ENCODE data around the gene MYO1H. TPM values are rescaled to one million over a fixed set of nuclear protein-coding genes. Genes with fewer than 3 reads are reported as not detected.

The MYO1H gene
- total and polyA plus RNA-seq, 2 of the 13 experiments (the other 11 are each of a cell fraction or from before 2014, with no cell fraction given) = not detected

DNA sequence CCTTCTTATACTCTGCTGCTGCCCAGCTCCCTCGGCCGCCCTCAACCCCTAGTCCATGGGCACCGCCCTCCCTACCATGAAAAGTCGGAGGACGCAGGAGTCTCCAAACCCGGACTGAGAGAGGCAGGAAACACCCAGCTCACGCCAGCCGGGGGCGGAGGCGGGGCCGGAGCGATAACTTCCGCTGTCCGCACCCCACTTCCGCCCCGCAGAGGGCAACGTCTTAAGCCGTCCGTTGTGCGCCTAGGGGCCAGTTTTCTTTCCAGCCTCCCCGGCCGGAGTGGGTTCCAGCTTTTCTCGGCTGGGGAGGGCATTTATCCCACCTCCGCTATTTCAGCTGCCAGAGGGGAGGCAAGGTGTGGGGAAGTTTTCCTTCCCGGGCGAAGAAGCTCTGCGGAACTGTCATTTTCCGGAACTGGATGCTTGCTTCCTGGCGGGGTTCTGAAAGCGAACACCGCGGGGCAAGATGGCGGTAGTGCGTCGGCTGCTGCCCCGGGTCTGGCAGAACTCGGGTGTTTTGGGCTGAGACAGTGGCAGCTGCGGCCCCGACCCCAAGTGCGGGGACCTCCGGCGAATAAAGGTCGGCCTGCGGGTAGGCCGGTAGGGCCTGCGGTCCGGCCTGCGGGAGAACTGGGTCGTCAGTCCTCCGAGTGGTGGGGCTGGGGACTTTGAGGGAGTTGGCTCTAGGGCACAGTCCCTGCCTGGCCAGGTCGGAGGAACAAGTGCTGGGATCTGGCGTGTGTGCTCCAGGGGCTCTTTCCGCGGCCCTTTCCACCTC lies 129.7 kb downstream of the MYO1H start, which contains the start of the genes KCTD10 and UBE3B (continued):
- TF ChIP-seq, protein P1, sequence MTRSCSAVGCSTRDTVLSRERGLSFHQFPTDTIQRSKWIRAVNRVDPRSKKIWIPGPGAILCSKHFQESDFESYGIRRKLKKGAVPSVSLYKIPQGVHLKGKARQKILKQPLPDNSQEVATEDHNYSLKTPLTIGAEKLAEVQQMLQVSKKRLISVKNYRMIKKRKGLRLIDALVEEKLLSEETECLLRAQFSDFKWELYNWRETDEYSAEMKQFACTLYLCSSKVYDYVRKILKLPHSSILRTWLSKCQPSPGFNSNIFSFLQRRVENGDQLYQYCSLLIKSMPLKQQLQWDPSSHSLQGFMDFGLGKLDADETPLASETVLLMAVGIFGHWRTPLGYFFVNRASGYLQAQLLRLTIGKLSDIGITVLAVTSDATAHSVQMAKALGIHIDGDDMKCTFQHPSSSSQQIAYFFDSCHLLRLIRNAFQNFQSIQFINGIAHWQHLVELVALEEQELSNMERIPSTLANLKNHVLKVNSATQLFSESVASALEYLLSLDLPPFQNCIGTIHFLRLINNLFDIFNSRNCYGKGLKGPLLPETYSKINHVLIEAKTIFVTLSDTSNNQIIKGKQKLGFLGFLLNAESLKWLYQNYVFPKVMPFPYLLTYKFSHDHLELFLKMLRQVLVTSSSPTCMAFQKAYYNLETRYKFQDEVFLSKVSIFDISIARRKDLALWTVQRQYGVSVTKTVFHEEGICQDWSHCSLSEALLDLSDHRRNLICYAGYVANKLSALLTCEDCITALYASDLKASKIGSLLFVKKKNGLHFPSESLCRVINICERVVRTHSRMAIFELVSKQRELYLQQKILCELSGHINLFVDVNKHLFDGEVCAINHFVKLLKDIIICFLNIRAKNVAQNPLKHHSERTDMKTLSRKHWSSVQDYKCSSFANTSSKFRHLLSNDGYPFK (CRISPR knock-in tag; IDR thresholded peaks at IDR 0.05; ENCODE audit: borderline replicate concordance) = peak; percentile 79; the same call in 1 of the 2 replicates
- TF ChIP-seq TEAD3 (CRISPR knock-in tag; optimal IDR thresholded peaks at IDR 0.05; ENCODE audit: borderline replicate concordance) = no peak
- TF ChIP-seq TCF7 (IDR thresholded peaks at IDR 0.05; ENCODE audit: low read depth) = no peak; the same call in 1 of the 2 replicates
- TF ChIP-seq ZMYM3 (CRISPR knock-in tag; IDR thresholded peaks at IDR 0.05) = no peak
- TF ChIP-seq ZNF331 (CRISPR knock-in tag; IDR thresholded peaks at IDR 0.05) = 0 out of 2 replicates have a peak, but pooled peaks have one; percentile 7
- TF ChIP-seq CBX5 (CRISPR knock-in tag; IDR thresholded peaks at IDR 0.05; ENCODE audit: borderline replicate concordance) = no peak; the same call in 1 of the 2 replicates
- TF ChIP-seq, protein P2, sequence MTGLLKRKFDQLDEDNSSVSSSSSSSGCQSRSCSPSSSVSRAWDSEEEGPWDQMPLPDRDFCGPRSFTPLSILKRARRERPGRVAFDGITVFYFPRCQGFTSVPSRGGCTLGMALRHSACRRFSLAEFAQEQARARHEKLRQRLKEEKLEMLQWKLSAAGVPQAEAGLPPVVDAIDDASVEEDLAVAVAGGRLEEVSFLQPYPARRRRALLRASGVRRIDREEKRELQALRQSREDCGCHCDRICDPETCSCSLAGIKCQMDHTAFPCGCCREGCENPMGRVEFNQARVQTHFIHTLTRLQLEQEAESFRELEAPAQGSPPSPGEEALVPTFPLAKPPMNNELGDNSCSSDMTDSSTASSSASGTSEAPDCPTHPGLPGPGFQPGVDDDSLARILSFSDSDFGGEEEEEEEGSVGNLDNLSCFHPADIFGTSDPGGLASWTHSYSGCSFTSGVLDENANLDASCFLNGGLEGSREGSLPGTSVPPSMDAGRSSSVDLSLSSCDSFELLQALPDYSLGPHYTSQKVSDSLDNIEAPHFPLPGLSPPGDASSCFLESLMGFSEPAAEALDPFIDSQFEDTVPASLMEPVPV (CRISPR knock-in tag; IDR thresholded peaks at IDR 0.05) = no peak
- no peak; the same call in 1 of the 2 replicates for TF ChIP-seq ZNF432 (CRISPR knock-in tag; IDR thresholded peaks at IDR 0.05; ENCODE audit: borderline replicate concordance)
- TF ChIP-seq, protein P3, sequence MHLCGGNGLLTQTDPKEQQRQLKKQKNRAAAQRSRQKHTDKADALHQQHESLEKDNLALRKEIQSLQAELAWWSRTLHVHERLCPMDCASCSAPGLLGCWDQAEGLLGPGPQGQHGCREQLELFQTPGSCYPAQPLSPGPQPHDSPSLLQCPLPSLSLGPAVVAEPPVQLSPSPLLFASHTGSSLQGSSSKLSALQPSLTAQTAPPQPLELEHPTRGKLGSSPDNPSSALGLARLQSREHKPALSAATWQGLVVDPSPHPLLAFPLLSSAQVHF (CRISPR knock-in tag; IDR thresholded peaks at IDR 0.05) = peak; percentile 57; the same call in 1 of the 2 replicates
- peak; percentile 72; the same call in 1 of the 2 replicates for TF ChIP-seq ZNF335 (CRISPR knock-in tag; IDR thresholded peaks at IDR 0.05)
- peak; percentile 64; the same call in 1 of the 2 replicates for TF ChIP-seq ZNF816 (CRISPR knock-in tag; IDR thresholded peaks at IDR 0.05; ENCODE audit: borderline replicate concordance)
- TF ChIP-seq ZNF224 (CRISPR knock-in tag; IDR thresholded peaks at IDR 0.05) = no peak
- TF ChIP-seq HMGA1 (CRISPR knock-in tag; conservative IDR thresholded peaks at IDR 0.05) = no peak
- TF ChIP-seq, protein P4, sequence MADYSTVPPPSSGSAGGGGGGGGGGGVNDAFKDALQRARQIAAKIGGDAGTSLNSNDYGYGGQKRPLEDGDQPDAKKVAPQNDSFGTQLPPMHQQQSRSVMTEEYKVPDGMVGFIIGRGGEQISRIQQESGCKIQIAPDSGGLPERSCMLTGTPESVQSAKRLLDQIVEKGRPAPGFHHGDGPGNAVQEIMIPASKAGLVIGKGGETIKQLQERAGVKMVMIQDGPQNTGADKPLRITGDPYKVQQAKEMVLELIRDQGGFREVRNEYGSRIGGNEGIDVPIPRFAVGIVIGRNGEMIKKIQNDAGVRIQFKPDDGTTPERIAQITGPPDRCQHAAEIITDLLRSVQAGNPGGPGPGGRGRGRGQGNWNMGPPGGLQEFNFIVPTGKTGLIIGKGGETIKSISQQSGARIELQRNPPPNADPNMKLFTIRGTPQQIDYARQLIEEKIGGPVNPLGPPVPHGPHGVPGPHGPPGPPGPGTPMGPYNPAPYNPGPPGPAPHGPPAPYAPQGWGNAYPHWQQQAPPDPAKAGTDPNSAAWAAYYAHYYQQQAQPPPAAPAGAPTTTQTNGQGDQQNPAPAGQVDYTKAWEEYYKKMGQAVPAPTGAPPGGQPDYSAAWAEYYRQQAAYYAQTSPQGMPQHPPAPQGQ (CRISPR knock-in tag; IDR thresholded peaks at IDR 0.05; ENCODE audit: borderline replicate concordance) = no peak
- TF ChIP-seq, protein P5, sequence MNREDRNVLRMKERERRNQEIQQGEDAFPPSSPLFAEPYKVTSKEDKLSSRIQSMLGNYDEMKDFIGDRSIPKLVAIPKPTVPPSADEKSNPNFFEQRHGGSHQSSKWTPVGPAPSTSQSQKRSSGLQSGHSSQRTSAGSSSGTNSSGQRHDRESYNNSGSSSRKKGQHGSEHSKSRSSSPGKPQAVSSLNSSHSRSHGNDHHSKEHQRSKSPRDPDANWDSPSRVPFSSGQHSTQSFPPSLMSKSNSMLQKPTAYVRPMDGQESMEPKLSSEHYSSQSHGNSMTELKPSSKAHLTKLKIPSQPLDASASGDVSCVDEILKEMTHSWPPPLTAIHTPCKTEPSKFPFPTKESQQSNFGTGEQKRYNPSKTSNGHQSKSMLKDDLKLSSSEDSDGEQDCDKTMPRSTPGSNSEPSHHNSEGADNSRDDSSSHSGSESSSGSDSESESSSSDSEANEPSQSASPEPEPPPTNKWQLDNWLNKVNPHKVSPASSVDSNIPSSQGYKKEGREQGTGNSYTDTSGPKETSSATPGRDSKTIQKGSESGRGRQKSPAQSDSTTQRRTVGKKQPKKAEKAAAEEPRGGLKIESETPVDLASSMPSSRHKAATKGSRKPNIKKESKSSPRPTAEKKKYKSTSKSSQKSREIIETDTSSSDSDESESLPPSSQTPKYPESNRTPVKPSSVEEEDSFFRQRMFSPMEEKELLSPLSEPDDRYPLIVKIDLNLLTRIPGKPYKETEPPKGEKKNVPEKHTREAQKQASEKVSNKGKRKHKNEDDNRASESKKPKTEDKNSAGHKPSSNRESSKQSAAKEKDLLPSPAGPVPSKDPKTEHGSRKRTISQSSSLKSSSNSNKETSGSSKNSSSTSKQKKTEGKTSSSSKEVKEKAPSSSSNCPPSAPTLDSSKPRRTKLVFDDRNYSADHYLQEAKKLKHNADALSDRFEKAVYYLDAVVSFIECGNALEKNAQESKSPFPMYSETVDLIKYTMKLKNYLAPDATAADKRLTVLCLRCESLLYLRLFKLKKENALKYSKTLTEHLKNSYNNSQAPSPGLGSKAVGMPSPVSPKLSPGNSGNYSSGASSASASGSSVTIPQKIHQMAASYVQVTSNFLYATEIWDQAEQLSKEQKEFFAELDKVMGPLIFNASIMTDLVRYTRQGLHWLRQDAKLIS (CRISPR knock-in tag; IDR thresholded peaks at IDR 0.05) = no peak
- peak; percentile 81 for TF ChIP-seq ISL2 (CRISPR knock-in tag; IDR thresholded peaks at IDR 0.05)
- TF ChIP-seq CEBPB (IDR thresholded peaks at IDR 0.05; ENCODE audit: borderline replicate concordance, low read depth, low read length) = no peak
- no peak for TF ChIP-seq ZKSCAN5 (CRISPR knock-in tag; IDR thresholded peaks at IDR 0.05)

Measured in HepG2 (cell line).